ENCODE results near the gene HNRNPK.

HNRNPK gene
- long read RNA-seq, partial matches to known transcripts, result 70 of 2,997 reads
- long read RNA-seq, other reads (novel, unspliced or antisense), result 2,926 of 2,997 reads

- peak within 1 kb of the TSS; percentile 63 for H3K4me3 ChIP-seq (replicated peaks; ENCODE audit: insufficient read depth, low read length)
- TF ChIP-seq SPI1 (IDR thresholded peaks at IDR 0.05; ENCODE audit: borderline replicate concordance, low read depth), result no peak
- TF ChIP-seq GABPA (IDR thresholded peaks at IDR 0.05; ENCODE audit: low read depth), result 0 out of 2 replicates have a peak, but pooled peaks have one; percentile 6
- TF ChIP-seq, protein P1, sequence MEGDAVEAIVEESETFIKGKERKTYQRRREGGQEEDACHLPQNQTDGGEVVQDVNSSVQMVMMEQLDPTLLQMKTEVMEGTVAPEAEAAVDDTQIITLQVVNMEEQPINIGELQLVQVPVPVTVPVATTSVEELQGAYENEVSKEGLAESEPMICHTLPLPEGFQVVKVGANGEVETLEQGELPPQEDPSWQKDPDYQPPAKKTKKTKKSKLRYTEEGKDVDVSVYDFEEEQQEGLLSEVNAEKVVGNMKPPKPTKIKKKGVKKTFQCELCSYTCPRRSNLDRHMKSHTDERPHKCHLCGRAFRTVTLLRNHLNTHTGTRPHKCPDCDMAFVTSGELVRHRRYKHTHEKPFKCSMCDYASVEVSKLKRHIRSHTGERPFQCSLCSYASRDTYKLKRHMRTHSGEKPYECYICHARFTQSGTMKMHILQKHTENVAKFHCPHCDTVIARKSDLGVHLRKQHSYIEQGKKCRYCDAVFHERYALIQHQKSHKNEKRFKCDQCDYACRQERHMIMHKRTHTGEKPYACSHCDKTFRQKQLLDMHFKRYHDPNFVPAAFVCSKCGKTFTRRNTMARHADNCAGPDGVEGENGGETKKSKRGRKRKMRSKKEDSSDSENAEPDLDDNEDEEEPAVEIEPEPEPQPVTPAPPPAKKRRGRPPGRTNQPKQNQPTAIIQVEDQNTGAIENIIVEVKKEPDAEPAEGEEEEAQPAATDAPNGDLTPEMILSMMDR (IDR thresholded peaks at IDR 0.05; ENCODE audit: insufficient read depth, low read length), result no peak
- peak; percentile 94 for TF ChIP-seq POLR2AphosphoS5 (IDR thresholded peaks at IDR 0.05; ENCODE audit: low read depth)
- TF ChIP-seq REST (IDR thresholded peaks at IDR 0.05; ENCODE audit: insufficient replicate concordance, low read depth), result no peak
- peak; percentile 96 to 98 for DNase-seq (ENCODE audit: low read depth in 1 of 2, low spot score in 1 of 2)
- peak within 1 kb of the TSS; percentile 100 for H3K27ac ChIP-seq (replicated peaks)
- H3K27me3 ChIP-seq (ENCODE audit: insufficient read depth, poor library complexity, severe bottlenecking), result no peaks in the 10 kb centered on the region
Observed at GRCh38 chr9:83979812-83980394, at the start of gene HNRNPK. TSS of gene HNRNPK (minus strand) at chr9:83980215. CDS start at chr9:83978252, 1,963 bp downstream.

- H3K27ac ChIP-seq (replicated peaks), result no peak overlapping the region
- TF ChIP-seq SPI1 (IDR thresholded peaks at IDR 0.05; ENCODE audit: borderline replicate concordance, low read depth), result no peak
- TF ChIP-seq GABPA (IDR thresholded peaks at IDR 0.05; ENCODE audit: low read depth), result no peak
- TF ChIP-seq, protein P1 (IDR thresholded peaks at IDR 0.05; ENCODE audit: insufficient read depth, low read length), result no peak
- TF ChIP-seq POLR2AphosphoS5 (IDR thresholded peaks at IDR 0.05; ENCODE audit: low read depth), result no peak
- TF ChIP-seq REST (IDR thresholded peaks at IDR 0.05; ENCODE audit: insufficient replicate concordance, low read depth), result no peak
- H3K27me3 ChIP-seq (ENCODE audit: insufficient read depth, poor library complexity, severe bottlenecking), result no peaks in the 10 kb centered on the region
- DNase-seq (ENCODE audit: low read depth in 1 of 2, low spot score in 1 of 2), result no peak
- H3K4me3 ChIP-seq (replicated peaks; ENCODE audit: insufficient read depth, low read length), result no peak overlapping the region
Observed at GRCh38 chr9:84027201-84027600, 47.2 kb upstream of the HNRNPK start.

- TF ChIP-seq POLR2AphosphoS5 (IDR thresholded peaks at IDR 0.05; ENCODE audit: low read depth), result no peak
- TF ChIP-seq SPI1 (IDR thresholded peaks at IDR 0.05; ENCODE audit: borderline replicate concordance, low read depth), result no peak
- TF ChIP-seq, protein P1 (IDR thresholded peaks at IDR 0.05; ENCODE audit: insufficient read depth, low read length), result no peak
- no peak for TF ChIP-seq GABPA (IDR thresholded peaks at IDR 0.05; ENCODE audit: low read depth)
- H3K4me3 ChIP-seq (replicated peaks; ENCODE audit: insufficient read depth, low read length), result no peak overlapping the region
- H3K27ac ChIP-seq (replicated peaks), result no peak overlapping the region
- H3K27me3 ChIP-seq (ENCODE audit: insufficient read depth, poor library complexity, severe bottlenecking), result no peaks in the 10 kb centered on the region
- DNase-seq (ENCODE audit: low read depth in 1 of 2, low spot score in 1 of 2), result no peak
Observed at GRCh38 chr9:84024041-84024575, 44.1 kb upstream of the HNRNPK start.

Data from HL-60 (cell line).